Liver (tissue), 9 donors: ENCODE measurements around the gene FRMD4B. TPM values are rescaled to one million over a fixed set of nuclear protein-coding genes. Genes with fewer than 3 reads are reported as not detected.

Experiments used
- DNase-seq: peaks from one replicate; pipeline ENCODE4 v3.0.0-alpha.2; 2017; ENCODE audit warnings: low spot score
- H3K27ac ChIP-seq, 2 donors: one replicate each; pipeline ENCODE4 v1.7.0; 2013; ENCODE audit warnings: inconsistent platforms in 2 of 2, low read length in 2 of 2, control low read depth in 1 of 2, low read depth in 1 of 2, mild to moderate bottlenecking in 1 of 2
- H3K27me3 ChIP-seq, 4 donors: one replicate each; pipeline versions ENCODE4 v1.6.1 to v1.7.0; 2013; ENCODE audit warnings: low read length in 3 of 4, inconsistent platforms in 1 of 4, mild to moderate bottlenecking in 1 of 4, moderate library complexity in 1 of 4; ENCODE audit not compliant: control insufficient read depth in 4 of 4, insufficient read depth in 4 of 4
- H3K36me3 ChIP-seq, 4 donors: one replicate each; pipeline versions ENCODE4 v1.6.1 to v1.7.0; 2013; ENCODE audit warnings: low read length in 3 of 4, mild to moderate bottlenecking in 3 of 4, low read depth in 1 of 4, moderate library complexity in 1 of 4; ENCODE audit not compliant: control insufficient read depth in 4 of 4, insufficient read depth in 3 of 4
- H3K4me1 ChIP-seq, 4 donors: one replicate each; pipeline versions ENCODE4 v1.6.1 to v1.7.0; 2013; ENCODE audit warnings: low read length in 3 of 4, mild to moderate bottlenecking in 3 of 4, moderate library complexity in 1 of 4; ENCODE audit not compliant: control insufficient read depth in 4 of 4, insufficient read depth in 4 of 4
- H3K4me3 ChIP-seq, 3 donors: one replicate each; pipeline versions ENCODE4 v1.6.1 to v1.7.0; 2013; ENCODE audit warnings: low read length in 3 of 3, control low read depth in 1 of 3, low read depth in 1 of 3, mild to moderate bottlenecking in 1 of 3
- H3K9ac ChIP-seq, 2 donors: one replicate each; pipeline ENCODE4 v1.7.0; 2013; ENCODE audit warnings: low read length in 2 of 2, mild to moderate bottlenecking in 2 of 2, moderate library complexity in 2 of 2, control low read depth in 1 of 2, low read depth in 1 of 2
- H3K9me3 ChIP-seq, 4 donors: one replicate each; pipeline versions ENCODE4 v1.6.1 to v1.7.0; 2013; ENCODE audit warnings: low read length in 3 of 4; ENCODE audit not compliant: control insufficient read depth in 4 of 4
- ATF3 ChIP-seq: IDR thresholded peaks from 2 replicates; pipeline ENCODE4 v1.6.1; 2016; ENCODE audit warnings: antibody characterized with exemption
- EGR1 ChIP-seq, 2 donors: IDR thresholded peaks; 2 replicates each; pipeline ENCODE4 v1.6.1; 2016 to 2018; ENCODE audit warnings: antibody characterized with exemption in 2 of 2, low read depth in 2 of 2
- FOXA1 ChIP-seq: IDR thresholded peaks from 2 replicates; pipeline ENCODE4 v1.6.1; 2016; ENCODE audit warnings: antibody characterized with exemption
- FOXA2 ChIP-seq: IDR thresholded peaks from 2 replicates; pipeline ENCODE4 v1.6.1; 2016; ENCODE audit warnings: antibody characterized with exemption
- HNF4A ChIP-seq, 2 donors: conservative IDR thresholded peaks; 2 replicates each; pipeline ENCODE4 v1.6.1; 2016; ENCODE audit warnings: antibody characterized with exemption in 2 of 2, mild to moderate bottlenecking in 2 of 2
- HNF4G ChIP-seq: IDR thresholded peaks from 2 replicates; pipeline ENCODE4 v1.6.1; 2016; ENCODE audit warnings: antibody characterized with exemption
- JUND ChIP-seq, 2 donors: IDR thresholded peaks; 2 replicates each; pipeline ENCODE4 v1.6.1; 2016; ENCODE audit warnings: antibody characterized with exemption in 2 of 2
- NR2F2 ChIP-seq: IDR thresholded peaks from 2 replicates; pipeline ENCODE4 v1.6.1; 2016; ENCODE audit warnings: antibody characterized with exemption
- RAD21 ChIP-seq, 2 donors: IDR thresholded peaks; 2 replicates each; pipeline ENCODE4 v1.6.1; 2016; ENCODE audit warnings: antibody characterized with exemption in 2 of 2, mild to moderate bottlenecking in 2 of 2
- SP1 ChIP-seq: IDR thresholded peaks from 2 replicates; pipeline ENCODE4 v1.6.1; 2018; ENCODE audit warnings: antibody characterized with exemption, mild to moderate bottlenecking
- YY1 ChIP-seq: IDR thresholded peaks from 2 replicates; pipeline ENCODE4 v1.6.1; 2016; ENCODE audit warnings: antibody characterized with exemption, mild to moderate bottlenecking
- WGBS: extraction: QIAGEN DNeasy Blood & Tissue Kit; methylation state at CpG from one replicate; pipeline ENCODE4 v1.1.7; 2013; 5-methylcytosine and 5-hydroxymethylcytosine counted together
- polyA plus RNA-seq, 2 donors: library from polyadenylated mRNA; stranded (reverse) in 1 of 2; unstranded in 1 of 2; fragments of 200-250 nt in 1 of 2; fragments of >200 nt in 1 of 2; fragmentation: Nextera tagmentation in 1 of 2; extraction: Ambion mirVana in 1 of 2; gene quantifications; one replicate each; pipeline versions ENCODE4 v1.2.1 to v1.2.3, GENCODE V29; 2013 to 2015
- total RNA-seq, 2 donors: library from RNA; depleted of rRNA; stranded (reverse); fragments of >200 nt; gene quantifications; one replicate each; pipeline ENCODE4 v1.2.3, GENCODE V29; 2014
- TF ChIP-seq, protein P1 (sequence below): IDR thresholded peaks from 2 replicates; pipeline ENCODE4 v1.6.1; 2016; ENCODE audit warnings: antibody characterized with exemption, mild to moderate bottlenecking
- TF ChIP-seq, protein P2 (sequence below): fragments of 150-350 bp; IDR thresholded peaks from 2 replicates; pipeline ENCODE4 v1.5.1; 2017; ENCODE audit warnings: improper control_type of control experiment, low read depth, low read length; ENCODE audit not compliant: missing input control
- TF ChIP-seq, protein P3 (sequence below): IDR thresholded peaks from 2 replicates; pipeline ENCODE4 v1.6.1; 2016; ENCODE audit warnings: antibody characterized with exemption
- donor health status: healthy.
- donor health status: healthy.
- donor health status: healthy.
- donor health status: healthy.
- donor health status: healthy.

The FRMD4B gene
- total and polyA plus RNA-seq, 4 donors, result 7.3 to 22.6 (median 15.0) TPM

GRCh38 chr3:69297501-69297900 is 88.4 kb downstream of the FRMD4B start (continued):
- TF ChIP-seq, protein P1, sequence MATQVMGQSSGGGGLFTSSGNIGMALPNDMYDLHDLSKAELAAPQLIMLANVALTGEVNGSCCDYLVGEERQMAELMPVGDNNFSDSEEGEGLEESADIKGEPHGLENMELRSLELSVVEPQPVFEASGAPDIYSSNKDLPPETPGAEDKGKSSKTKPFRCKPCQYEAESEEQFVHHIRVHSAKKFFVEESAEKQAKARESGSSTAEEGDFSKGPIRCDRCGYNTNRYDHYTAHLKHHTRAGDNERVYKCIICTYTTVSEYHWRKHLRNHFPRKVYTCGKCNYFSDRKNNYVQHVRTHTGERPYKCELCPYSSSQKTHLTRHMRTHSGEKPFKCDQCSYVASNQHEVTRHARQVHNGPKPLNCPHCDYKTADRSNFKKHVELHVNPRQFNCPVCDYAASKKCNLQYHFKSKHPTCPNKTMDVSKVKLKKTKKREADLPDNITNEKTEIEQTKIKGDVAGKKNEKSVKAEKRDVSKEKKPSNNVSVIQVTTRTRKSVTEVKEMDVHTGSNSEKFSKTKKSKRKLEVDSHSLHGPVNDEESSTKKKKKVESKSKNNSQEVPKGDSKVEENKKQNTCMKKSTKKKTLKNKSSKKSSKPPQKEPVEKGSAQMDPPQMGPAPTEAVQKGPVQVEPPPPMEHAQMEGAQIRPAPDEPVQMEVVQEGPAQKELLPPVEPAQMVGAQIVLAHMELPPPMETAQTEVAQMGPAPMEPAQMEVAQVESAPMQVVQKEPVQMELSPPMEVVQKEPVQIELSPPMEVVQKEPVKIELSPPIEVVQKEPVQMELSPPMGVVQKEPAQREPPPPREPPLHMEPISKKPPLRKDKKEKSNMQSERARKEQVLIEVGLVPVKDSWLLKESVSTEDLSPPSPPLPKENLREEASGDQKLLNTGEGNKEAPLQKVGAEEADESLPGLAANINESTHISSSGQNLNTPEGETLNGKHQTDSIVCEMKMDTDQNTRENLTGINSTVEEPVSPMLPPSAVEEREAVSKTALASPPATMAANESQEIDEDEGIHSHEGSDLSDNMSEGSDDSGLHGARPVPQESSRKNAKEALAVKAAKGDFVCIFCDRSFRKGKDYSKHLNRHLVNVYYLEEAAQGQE, result no peak
- TF ChIP-seq EGR1 (IDR thresholded peaks at IDR 0.05; ENCODE audit: low read depth in 2 of 2), result no peak

DNA sequence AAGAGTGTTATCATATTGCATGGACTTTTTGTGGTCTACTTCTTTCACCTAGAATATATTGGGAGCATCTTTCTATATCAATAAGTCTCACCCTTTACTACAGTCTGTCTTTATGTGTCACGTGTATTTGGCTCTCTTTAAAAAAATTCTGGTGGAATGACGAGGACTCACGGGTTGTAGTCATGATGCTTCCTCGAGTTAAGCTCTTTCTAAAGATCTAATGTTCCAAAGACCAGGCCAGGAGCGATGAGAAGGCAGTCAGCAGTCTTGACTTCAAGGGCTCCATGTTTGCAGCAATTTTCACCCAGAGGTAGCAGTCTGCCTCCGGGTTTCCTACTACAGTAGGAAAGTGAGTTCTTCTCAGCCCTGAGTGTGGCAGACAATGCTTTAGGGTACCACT is 88.9 kb downstream of the FRMD4B start:
- Histone ChIP-seq H3K27me3 (no peaks in the 10 kb centered on the region), H3K27ac (no peak overlapping the region), H3K9me3 (no peaks in the 10 kb centered on the region), H3K4me1 (no peaks in the 10 kb centered on the region), H3K4me3 (no peak overlapping the region), H3K36me3 (no peaks in the 10 kb centered on the region), H3K9ac (no peak overlapping the region)
- no peak for DNase-seq
- TF ChIP-seq YY1 (no peak), RAD21 (IDR thresholded peaks at IDR 0.05) (no peak)
- TF ChIP-seq, protein P1, result no peak
- TF ChIP-seq, protein P2, sequence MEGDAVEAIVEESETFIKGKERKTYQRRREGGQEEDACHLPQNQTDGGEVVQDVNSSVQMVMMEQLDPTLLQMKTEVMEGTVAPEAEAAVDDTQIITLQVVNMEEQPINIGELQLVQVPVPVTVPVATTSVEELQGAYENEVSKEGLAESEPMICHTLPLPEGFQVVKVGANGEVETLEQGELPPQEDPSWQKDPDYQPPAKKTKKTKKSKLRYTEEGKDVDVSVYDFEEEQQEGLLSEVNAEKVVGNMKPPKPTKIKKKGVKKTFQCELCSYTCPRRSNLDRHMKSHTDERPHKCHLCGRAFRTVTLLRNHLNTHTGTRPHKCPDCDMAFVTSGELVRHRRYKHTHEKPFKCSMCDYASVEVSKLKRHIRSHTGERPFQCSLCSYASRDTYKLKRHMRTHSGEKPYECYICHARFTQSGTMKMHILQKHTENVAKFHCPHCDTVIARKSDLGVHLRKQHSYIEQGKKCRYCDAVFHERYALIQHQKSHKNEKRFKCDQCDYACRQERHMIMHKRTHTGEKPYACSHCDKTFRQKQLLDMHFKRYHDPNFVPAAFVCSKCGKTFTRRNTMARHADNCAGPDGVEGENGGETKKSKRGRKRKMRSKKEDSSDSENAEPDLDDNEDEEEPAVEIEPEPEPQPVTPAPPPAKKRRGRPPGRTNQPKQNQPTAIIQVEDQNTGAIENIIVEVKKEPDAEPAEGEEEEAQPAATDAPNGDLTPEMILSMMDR, result no peak
- 85% methylated on average over 6 of the region's 6 CpGs for WGBS

DNA sequence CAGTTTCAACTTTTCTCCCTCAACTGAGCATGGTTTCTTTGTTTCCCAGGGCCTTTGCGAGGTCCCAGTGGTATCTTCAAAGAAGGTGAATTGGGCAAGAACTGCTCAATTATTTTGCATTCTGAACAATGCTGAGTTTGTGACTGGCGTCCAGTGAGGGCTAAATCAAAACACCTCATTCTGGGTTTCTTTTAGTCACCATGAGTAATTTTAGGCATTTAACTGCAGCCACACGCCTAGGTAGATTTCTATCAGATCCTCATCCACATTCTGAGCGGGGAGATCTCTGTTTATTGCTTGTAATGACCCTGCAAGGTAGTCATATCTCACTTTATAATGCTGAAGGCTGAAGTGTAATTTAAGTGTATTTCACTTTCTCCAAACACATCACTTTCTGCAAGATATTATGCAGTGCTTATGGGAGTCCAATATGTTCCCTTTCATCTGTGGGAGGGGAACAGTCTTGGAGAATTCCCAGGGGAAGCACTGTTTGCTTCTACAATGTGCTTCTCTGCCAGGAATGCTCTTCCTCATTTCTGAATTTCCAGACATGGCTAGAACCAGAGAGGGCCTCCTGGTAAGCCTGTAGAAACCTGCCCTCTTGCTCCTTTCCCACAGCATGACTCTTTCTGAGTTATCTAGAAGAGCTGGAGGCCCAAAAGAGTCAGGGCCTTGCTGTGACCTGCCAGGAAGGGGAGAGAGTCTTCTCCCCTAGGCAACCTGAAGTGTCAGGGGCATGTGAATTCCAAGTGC is 91.7 kb downstream of the FRMD4B start:
- WGBS, result 78% methylated on average over 4 of the region's 4 CpGs
- Histone ChIP-seq H3K36me3 (no peaks in the 10 kb centered on the region), H3K9me3 (no peaks in the 10 kb centered on the region), H3K27ac (no peak overlapping the region), H3K4me3 (no peak overlapping the region), H3K9ac (no peak overlapping the region), H3K27me3 (no peaks in the 10 kb centered on the region), H3K4me1 (no peaks in the 10 kb centered on the region)
- no peak for DNase-seq
- no peak for TF ChIP-seq HNF4G
- TF ChIP-seq FOXA2, result no peak
- no peak for TF ChIP-seq SP1
- TF ChIP-seq, protein P3, sequence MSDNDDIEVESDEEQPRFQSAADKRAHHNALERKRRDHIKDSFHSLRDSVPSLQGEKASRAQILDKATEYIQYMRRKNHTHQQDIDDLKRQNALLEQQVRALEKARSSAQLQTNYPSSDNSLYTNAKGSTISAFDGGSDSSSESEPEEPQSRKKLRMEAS, result no peak
- TF ChIP-seq ATF3, result no peak
- TF ChIP-seq HNF4A (conservative IDR thresholded peaks at IDR 0.05), result no peak
- TF ChIP-seq FOXA1, result no peak
- TF ChIP-seq JUND (IDR thresholded peaks at IDR 0.05), result no peak
- TF ChIP-seq NR2F2, result no peak
- TF ChIP-seq, protein P1, result no peak
- no peak for TF ChIP-seq RAD21 (IDR thresholded peaks at IDR 0.05)
